Measurements from ENCODE around the gene AMPH.

DNA sequence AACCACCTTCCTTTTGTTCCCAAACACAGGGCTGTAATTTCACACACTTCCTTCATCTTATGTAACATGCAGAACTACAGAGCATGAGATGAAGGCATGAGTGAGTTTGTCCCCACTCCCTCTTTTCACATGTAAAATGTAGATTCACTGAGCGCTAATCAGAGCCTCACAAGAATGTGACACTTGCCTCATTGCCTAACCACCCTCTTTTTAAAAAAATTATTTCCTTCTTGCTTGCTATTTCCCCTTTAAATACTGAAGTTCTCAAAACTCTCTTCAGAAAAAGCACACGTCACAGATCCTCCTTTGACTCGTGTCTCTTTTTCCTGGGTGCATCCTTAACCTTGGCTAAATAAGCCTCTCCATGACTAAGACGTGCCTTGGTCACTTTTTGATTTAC is 236.5 kb downstream of the AMPH start:
- TF ChIP-seq CTCF (IDR thresholded peaks at IDR 0.05), result no peak
- no peak for TF ChIP-seq POLR2A (IDR thresholded peaks at IDR 0.05)

Measured in gastroesophageal sphincter (tissue), 3 donors.